ENCODE measurements around the gene TMX2. TPM values are rescaled to one million over a fixed set of nuclear protein-coding genes. Genes with fewer than 3 reads are reported as not detected.
A peak's percentile ranks its signal among the peaks of the same experiment; 100 is the strongest.

The TMX2 gene
- total and polyA plus RNA-seq, 9 of the 15 experiments (the other 6 are each of a cell fraction or from before 2014, with no cell fraction given), result 176 to 433 (median 227) TPM

DNA sequence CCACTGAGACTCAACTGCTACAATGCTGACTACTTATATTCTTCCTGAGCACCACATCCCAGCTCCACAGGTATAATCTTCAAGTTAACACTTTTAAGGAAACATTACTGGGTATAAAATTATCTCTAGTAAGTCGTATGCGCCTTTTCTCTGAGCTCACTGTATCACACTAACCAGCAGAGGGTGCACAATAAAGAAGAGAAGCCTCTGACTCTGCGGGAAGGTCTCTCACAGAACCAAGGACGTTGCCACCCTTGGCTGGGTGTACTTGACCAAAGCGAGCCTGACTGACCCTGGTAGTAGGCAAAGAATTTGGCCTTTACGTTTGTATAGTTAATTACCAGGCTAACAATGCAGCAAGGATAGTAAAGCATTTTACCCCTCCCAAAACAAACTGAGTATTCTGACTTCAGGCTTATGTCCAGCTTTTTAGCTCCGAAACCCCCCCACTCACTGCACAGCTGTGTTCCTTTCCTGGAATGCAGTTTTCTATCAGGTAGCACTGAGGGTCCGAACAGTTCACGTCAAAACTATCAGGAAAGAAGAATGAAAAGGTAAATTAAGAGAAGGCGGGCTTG lies 39.4 kb downstream of the TMX2 start, which contains the start of gene BTBD18 (continued):
- TF ChIP-seq BCLAF1 (IDR thresholded peaks at IDR 0.05; ENCODE audit: borderline replicate concordance in 1 of 2, control insufficient read depth in 1 of 2, low read depth in 2 of 2, low read length in 1 of 2), result no peak
- no peak for TF ChIP-seq ARID3A (IDR thresholded peaks at IDR 0.05; ENCODE audit: borderline replicate concordance, low read depth, low read length)
- TF ChIP-seq E2F3 (CRISPR knock-in tag; IDR thresholded peaks at IDR 0.05), result no peak
- TF ChIP-seq ZBTB2 (IDR thresholded peaks at IDR 0.05), result no peak
- TF ChIP-seq POLR3A (IDR thresholded peaks at IDR 0.05; ENCODE audit: borderline replicate concordance, extremely low read depth, insufficient read depth, insufficient read length), result no peak
- peak; percentile 45 for TF ChIP-seq SMC3 (conservative IDR thresholded peaks at IDR 0.05; ENCODE audit: insufficient read depth, low read depth, low read length)
- no peak for TF ChIP-seq NCOA2 (IDR thresholded peaks at IDR 0.05; ENCODE audit: partially characterized antibody in 2 of 2)
- no peak for TF ChIP-seq NRF1 (conservative IDR thresholded peaks at IDR 0.05 in 1 of 2, IDR thresholded peaks at IDR 0.05 in 1 of 2)
- TF ChIP-seq L3MBTL2 (IDR thresholded peaks at IDR 0.05), result no peak
- TF ChIP-seq BACH1 (tag; IDR thresholded peaks at IDR 0.05), result no peak
- TF ChIP-seq, protein P1, sequence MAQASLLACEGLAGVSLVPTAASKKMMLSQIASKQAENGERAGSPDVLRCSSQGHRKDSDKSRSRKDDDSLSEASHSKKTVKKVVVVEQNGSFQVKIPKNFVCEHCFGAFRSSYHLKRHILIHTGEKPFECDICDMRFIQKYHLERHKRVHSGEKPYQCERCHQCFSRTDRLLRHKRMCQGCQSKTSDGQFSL (CRISPR knock-in tag; IDR thresholded peaks at IDR 0.05), result peak; percentile 24; the same call in 1 of the 2 replicates
- TF ChIP-seq, protein P1 (tag; IDR thresholded peaks at IDR 0.05), result no peak
- TF ChIP-seq STAG1 (CRISPR knock-in tag; IDR thresholded peaks at IDR 0.05; ENCODE audit: borderline replicate concordance), result no peak
- no peak for TF ChIP-seq ZNF140 (CRISPR knock-in tag; IDR thresholded peaks at IDR 0.05)
